ENCODE measurements around the gene CCR4. TPM values are rescaled to one million over a fixed set of nuclear protein-coding genes. Genes with fewer than 3 reads are reported as not detected.

CCR4 gene
- polyA plus RNA-seq, 1 donor (not counting 4 experiments of a cell fraction or from before 2014, with no cell fraction given), result not detected

GRCh38 chr3:33001889-33002288 is 50.4 kb downstream of the CCR4 start:
- TF ChIP-seq EZH2 (IDR thresholded peaks at IDR 0.05; ENCODE audit: low read length), result no peak
- TF ChIP-seq CTCF (optimal IDR thresholded peaks at IDR 0.05 in 1 of 3, IDR thresholded peaks at IDR 0.05 in 1 of 3, conservative IDR thresholded peaks at IDR 0.05 in 1 of 3; ENCODE audit: extremely low read depth in 1 of 3, insufficient read depth in 2 of 3, low read length in 3 of 3), result no peak

GRCh38 chr3:33003308-33003707 is 51.9 kb downstream of the CCR4 start:
- Histone ChIP-seq H3K36me3 (ENCODE audit: control insufficient read depth in 2 of 2, extremely low read depth in 1 of 2, insufficient read depth in 2 of 2, low read length in 2 of 2) (peaks cover 4 to 9% of the 10 kb centered on the region in 2 experiments), H3K27me3 (ENCODE audit: control insufficient read depth, extremely low read depth, insufficient read depth, low read length) (no peaks in the 10 kb centered on the region), H3K79me2 (ENCODE audit: control insufficient read depth, insufficient read depth, low read length) (no peaks in the 10 kb centered on the region), H3K4me1 (ENCODE audit: control insufficient read depth, extremely low read depth, insufficient read depth, low read length) (peaks cover 2% of the 10 kb centered on the region), H3K27ac (ENCODE audit: control insufficient read depth, insufficient read depth, low read length) (no peak overlapping the region), H2AFZ (ENCODE audit: control insufficient read depth, low read length) (no peak overlapping the region), H3K9me1 (ENCODE audit: control insufficient read depth, extremely low read depth, insufficient read depth, low read length) (no peaks in the 10 kb centered on the region), H3K4me3 (ENCODE audit: control insufficient read depth in 2 of 3, extremely low read depth in 1 of 3, insufficient read depth in 2 of 3, low read depth in 1 of 3, low read length in 3 of 3) (no peak overlapping the region), H3K4me2 (ENCODE audit: control insufficient read depth, extremely low read depth, insufficient read depth, low read depth, low read length) (no peak overlapping the region), H3K9ac (ENCODE audit: control insufficient read depth, extremely low read depth, insufficient read depth, low read length) (no peak overlapping the region), H4K20me1 (ENCODE audit: control insufficient read depth, extremely low read depth, insufficient read depth, low read length) (no peaks in the 10 kb centered on the region), H3K9me3 (ENCODE audit: control insufficient read depth, low read depth, low read length) (no peaks in the 10 kb centered on the region)
- DNase-seq (ENCODE audit: low read depth, low spot score) (no peak), FAIRE-seq (no peak)
- TF ChIP-seq EZH2 (IDR thresholded peaks at IDR 0.05; ENCODE audit: low read length) (no peak), CTCF (optimal IDR thresholded peaks at IDR 0.05 in 1 of 3, IDR thresholded peaks at IDR 0.05 in 1 of 3, conservative IDR thresholded peaks at IDR 0.05 in 1 of 3; ENCODE audit: extremely low read depth in 1 of 3, insufficient read depth in 2 of 3, low read length in 3 of 3) (no peak)
- dilution Hi-C loops (cut with MboI; ENCODE audit: extremely low pct_ligation_motif_present, low sequenced_read_pairs), result no loop called here

More at GRCh38 chr3:33001889-33002288, 50.4 kb downstream of the CCR4 start:
- Histone ChIP-seq H3K4me1 (ENCODE audit: control insufficient read depth, extremely low read depth, insufficient read depth, low read length) (peaks cover 2% of the 10 kb centered on the region), H3K27ac (ENCODE audit: control insufficient read depth, insufficient read depth, low read length) (no peak overlapping the region), H2AFZ (ENCODE audit: control insufficient read depth, low read length) (no peak overlapping the region), H3K27me3 (ENCODE audit: control insufficient read depth, extremely low read depth, insufficient read depth, low read length) (no peaks in the 10 kb centered on the region), H3K9ac (ENCODE audit: control insufficient read depth, extremely low read depth, insufficient read depth, low read length) (no peak overlapping the region), H3K4me3 (ENCODE audit: control insufficient read depth in 2 of 3, extremely low read depth in 1 of 3, insufficient read depth in 2 of 3, low read depth in 1 of 3, low read length in 3 of 3) (no peak overlapping the region), H3K9me3 (ENCODE audit: control insufficient read depth, low read depth, low read length) (no peaks in the 10 kb centered on the region), H3K4me2 (ENCODE audit: control insufficient read depth, extremely low read depth, insufficient read depth, low read depth, low read length) (no peak overlapping the region), H3K36me3 (ENCODE audit: control insufficient read depth in 2 of 2, extremely low read depth in 1 of 2, insufficient read depth in 2 of 2, low read length in 2 of 2) (peaks cover 6 to 13% of the 10 kb centered on the region in 2 experiments), H3K9me1 (ENCODE audit: control insufficient read depth, extremely low read depth, insufficient read depth, low read length) (no peaks in the 10 kb centered on the region), H3K79me2 (ENCODE audit: control insufficient read depth, insufficient read depth, low read length) (no peaks in the 10 kb centered on the region), H4K20me1 (ENCODE audit: control insufficient read depth, extremely low read depth, insufficient read depth, low read length) (no peaks in the 10 kb centered on the region)
- dilution Hi-C loops (cut with MboI; ENCODE audit: extremely low pct_ligation_motif_present, low sequenced_read_pairs), result no loop called here
- FAIRE-seq, result no peak
- DNase-seq (ENCODE audit: low read depth, low spot score), result no peak

Measured in keratinocyte (primary cell).